PFSK-1 (cell line): ENCODE measurements around the gene NUP188.

Source experiments
- POLR2AphosphoS5 ChIP-seq: IDR thresholded peaks from 2 replicates; pipeline ENCODE4 v1.6.1; 2012; ENCODE audit warnings: low read depth, mild to moderate bottlenecking, control low read depth, low read length, moderate library complexity
- TAF1 ChIP-seq: IDR thresholded peaks from 2 replicates; pipeline ENCODE4 v1.6.1; 2012; ENCODE audit warnings: low read length, control low read depth, borderline replicate concordance; ENCODE audit not compliant: insufficient read depth
- TF ChIP-seq, protein P1 (sequence below), 2 experiments: IDR thresholded peaks; 2 replicates each; pipeline versions ENCODE4 v1.6.1 to v1.8.0; 2011 to 2012; ENCODE audit warnings: low read depth in 2 of 2, low read length in 2 of 2, control low read depth in 1 of 2, inconsistent platforms in 1 of 2, mild to moderate bottlenecking in 1 of 2, moderate library complexity in 1 of 2; ENCODE audit not compliant: insufficient read depth in 1 of 2

- TF ChIP-seq TAF1 (no peak), POLR2AphosphoS5 (no peak)
- TF ChIP-seq, protein P1, sequence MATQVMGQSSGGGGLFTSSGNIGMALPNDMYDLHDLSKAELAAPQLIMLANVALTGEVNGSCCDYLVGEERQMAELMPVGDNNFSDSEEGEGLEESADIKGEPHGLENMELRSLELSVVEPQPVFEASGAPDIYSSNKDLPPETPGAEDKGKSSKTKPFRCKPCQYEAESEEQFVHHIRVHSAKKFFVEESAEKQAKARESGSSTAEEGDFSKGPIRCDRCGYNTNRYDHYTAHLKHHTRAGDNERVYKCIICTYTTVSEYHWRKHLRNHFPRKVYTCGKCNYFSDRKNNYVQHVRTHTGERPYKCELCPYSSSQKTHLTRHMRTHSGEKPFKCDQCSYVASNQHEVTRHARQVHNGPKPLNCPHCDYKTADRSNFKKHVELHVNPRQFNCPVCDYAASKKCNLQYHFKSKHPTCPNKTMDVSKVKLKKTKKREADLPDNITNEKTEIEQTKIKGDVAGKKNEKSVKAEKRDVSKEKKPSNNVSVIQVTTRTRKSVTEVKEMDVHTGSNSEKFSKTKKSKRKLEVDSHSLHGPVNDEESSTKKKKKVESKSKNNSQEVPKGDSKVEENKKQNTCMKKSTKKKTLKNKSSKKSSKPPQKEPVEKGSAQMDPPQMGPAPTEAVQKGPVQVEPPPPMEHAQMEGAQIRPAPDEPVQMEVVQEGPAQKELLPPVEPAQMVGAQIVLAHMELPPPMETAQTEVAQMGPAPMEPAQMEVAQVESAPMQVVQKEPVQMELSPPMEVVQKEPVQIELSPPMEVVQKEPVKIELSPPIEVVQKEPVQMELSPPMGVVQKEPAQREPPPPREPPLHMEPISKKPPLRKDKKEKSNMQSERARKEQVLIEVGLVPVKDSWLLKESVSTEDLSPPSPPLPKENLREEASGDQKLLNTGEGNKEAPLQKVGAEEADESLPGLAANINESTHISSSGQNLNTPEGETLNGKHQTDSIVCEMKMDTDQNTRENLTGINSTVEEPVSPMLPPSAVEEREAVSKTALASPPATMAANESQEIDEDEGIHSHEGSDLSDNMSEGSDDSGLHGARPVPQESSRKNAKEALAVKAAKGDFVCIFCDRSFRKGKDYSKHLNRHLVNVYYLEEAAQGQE (IDR thresholded peaks at IDR 0.05; ENCODE audit: insufficient read depth in 1 of 2, low read depth in 2 of 2, low read length in 2 of 2), result no peak
These were observed 31.6 kb downstream of the NUP188 start for GRCh38 chr9:128979111-128979510.
